ENCODE data around the gene TMPRSS5.

DNA sequence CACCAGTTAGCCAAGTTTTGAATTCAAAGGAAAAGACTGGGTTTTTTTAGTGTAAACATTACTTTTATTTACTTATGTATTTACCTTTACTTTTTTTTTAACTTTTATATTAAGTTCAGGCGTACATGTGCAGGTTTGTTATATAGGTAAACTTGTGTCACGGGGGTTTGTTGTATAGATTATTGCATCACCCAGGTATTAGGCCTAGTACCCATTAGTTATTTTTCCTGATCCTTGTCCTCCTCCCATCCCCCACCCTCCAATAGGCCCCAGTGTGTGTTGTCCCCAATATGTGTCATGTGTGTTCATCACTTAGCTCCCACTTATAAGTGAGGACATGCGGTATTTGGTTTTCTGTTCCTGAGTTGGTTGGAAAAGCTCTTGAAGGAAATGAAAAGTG is 46.8 kb upstream of the TMPRSS5 start:
- TF ChIP-seq, protein P1, sequence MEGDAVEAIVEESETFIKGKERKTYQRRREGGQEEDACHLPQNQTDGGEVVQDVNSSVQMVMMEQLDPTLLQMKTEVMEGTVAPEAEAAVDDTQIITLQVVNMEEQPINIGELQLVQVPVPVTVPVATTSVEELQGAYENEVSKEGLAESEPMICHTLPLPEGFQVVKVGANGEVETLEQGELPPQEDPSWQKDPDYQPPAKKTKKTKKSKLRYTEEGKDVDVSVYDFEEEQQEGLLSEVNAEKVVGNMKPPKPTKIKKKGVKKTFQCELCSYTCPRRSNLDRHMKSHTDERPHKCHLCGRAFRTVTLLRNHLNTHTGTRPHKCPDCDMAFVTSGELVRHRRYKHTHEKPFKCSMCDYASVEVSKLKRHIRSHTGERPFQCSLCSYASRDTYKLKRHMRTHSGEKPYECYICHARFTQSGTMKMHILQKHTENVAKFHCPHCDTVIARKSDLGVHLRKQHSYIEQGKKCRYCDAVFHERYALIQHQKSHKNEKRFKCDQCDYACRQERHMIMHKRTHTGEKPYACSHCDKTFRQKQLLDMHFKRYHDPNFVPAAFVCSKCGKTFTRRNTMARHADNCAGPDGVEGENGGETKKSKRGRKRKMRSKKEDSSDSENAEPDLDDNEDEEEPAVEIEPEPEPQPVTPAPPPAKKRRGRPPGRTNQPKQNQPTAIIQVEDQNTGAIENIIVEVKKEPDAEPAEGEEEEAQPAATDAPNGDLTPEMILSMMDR (IDR thresholded peaks at IDR 0.05): no peak
- no peak for TF ChIP-seq POLR2AphosphoS5 (IDR thresholded peaks at IDR 0.05)
- TF ChIP-seq POLR2A (IDR thresholded peaks at IDR 0.05; ENCODE audit: low read depth): no peak

Data from esophagus muscularis mucosa (tissue), 3 donors.